Measurements from ENCODE around the gene SFXN1. TPM values are rescaled to one million over a fixed set of nuclear protein-coding genes. Genes with fewer than 3 reads are reported as not detected.

Gene SFXN1
- total and polyA plus RNA-seq, 4 donors: 47.3 to 241 (median 53.7) TPM

DNA sequence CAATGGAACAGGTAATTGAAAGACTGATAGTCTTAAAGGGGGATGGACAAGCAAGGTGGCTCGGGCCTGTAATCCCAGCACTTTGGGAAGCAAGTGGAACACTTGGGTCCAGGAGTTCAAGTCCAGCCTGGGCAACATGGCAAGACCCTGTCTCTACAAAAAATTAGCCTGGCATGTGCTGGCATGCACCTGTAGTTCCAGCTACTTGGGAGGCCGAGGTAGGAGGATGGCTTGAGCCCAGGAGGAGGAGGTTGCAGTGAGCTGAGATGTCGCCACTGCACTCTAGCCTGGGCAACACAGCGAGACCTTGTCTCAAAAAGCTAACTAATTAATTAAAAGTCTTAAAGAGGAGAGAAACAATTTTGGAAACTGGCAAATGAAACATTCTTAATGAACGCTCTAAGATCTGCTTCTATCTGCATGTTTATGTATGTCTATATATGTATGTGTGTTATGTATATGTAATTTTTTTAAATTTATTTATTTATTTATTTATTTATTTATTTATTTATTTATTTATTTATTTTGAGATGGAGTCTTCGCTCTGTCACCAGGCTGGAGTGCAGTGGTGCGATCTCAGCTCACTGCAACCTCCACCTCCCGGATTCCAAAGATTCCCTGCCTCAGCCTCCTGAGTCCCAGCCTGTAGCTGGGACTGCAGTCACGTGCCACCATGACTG is 80.6 kb downstream of the SFXN1 start:
- Histone ChIP-seq H3K9ac (ENCODE audit: low read depth in 1 of 2, low read length in 2 of 2) (no peak overlapping the region), H3K27ac (ENCODE audit: low read depth in 1 of 2, low read length in 2 of 2) (no peak overlapping the region), H3K27me3 (ENCODE audit: control insufficient read depth in 4 of 4, insufficient read depth in 4 of 4, low read length in 3 of 4) (peaks cover 0 to 3% (median 0%) of the 10 kb centered on the region in 4 donors), H3K4me1 (ENCODE audit: control insufficient read depth in 4 of 4, insufficient read depth in 4 of 4, low read length in 3 of 4) (no peaks in the 10 kb centered on the region), H3K36me3 (ENCODE audit: control insufficient read depth in 4 of 4, insufficient read depth in 3 of 4, low read depth in 1 of 4, low read length in 3 of 4) (no peaks in the 10 kb centered on the region), H3K4me3 (ENCODE audit: low read depth in 1 of 3, low read length in 3 of 3) (no peak overlapping the region), H3K9me3 (ENCODE audit: control insufficient read depth in 4 of 4, low read length in 3 of 4) (no peaks in the 10 kb centered on the region)
- 90% methylated on average over 9 of the region's 9 CpGs for WGBS
- no peak for TF ChIP-seq SP1 (IDR thresholded peaks at IDR 0.05)
- TF ChIP-seq FOXA1 (IDR thresholded peaks at IDR 0.05): no peak
- no peak for TF ChIP-seq YY1 (IDR thresholded peaks at IDR 0.05)
- TF ChIP-seq, protein P1, sequence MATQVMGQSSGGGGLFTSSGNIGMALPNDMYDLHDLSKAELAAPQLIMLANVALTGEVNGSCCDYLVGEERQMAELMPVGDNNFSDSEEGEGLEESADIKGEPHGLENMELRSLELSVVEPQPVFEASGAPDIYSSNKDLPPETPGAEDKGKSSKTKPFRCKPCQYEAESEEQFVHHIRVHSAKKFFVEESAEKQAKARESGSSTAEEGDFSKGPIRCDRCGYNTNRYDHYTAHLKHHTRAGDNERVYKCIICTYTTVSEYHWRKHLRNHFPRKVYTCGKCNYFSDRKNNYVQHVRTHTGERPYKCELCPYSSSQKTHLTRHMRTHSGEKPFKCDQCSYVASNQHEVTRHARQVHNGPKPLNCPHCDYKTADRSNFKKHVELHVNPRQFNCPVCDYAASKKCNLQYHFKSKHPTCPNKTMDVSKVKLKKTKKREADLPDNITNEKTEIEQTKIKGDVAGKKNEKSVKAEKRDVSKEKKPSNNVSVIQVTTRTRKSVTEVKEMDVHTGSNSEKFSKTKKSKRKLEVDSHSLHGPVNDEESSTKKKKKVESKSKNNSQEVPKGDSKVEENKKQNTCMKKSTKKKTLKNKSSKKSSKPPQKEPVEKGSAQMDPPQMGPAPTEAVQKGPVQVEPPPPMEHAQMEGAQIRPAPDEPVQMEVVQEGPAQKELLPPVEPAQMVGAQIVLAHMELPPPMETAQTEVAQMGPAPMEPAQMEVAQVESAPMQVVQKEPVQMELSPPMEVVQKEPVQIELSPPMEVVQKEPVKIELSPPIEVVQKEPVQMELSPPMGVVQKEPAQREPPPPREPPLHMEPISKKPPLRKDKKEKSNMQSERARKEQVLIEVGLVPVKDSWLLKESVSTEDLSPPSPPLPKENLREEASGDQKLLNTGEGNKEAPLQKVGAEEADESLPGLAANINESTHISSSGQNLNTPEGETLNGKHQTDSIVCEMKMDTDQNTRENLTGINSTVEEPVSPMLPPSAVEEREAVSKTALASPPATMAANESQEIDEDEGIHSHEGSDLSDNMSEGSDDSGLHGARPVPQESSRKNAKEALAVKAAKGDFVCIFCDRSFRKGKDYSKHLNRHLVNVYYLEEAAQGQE (IDR thresholded peaks at IDR 0.05): no peak
- TF ChIP-seq RAD21 (IDR thresholded peaks at IDR 0.05): no peak
- no peak for TF ChIP-seq NR2F2 (IDR thresholded peaks at IDR 0.05)
- TF ChIP-seq RXRA (IDR thresholded peaks at IDR 0.05): no peak
- TF ChIP-seq GABPA (IDR thresholded peaks at IDR 0.05 in 1 of 2, conservative IDR thresholded peaks at IDR 0.05 in 1 of 2): no peak
- no peak for DNase-seq (ENCODE audit: low spot score)

DNA sequence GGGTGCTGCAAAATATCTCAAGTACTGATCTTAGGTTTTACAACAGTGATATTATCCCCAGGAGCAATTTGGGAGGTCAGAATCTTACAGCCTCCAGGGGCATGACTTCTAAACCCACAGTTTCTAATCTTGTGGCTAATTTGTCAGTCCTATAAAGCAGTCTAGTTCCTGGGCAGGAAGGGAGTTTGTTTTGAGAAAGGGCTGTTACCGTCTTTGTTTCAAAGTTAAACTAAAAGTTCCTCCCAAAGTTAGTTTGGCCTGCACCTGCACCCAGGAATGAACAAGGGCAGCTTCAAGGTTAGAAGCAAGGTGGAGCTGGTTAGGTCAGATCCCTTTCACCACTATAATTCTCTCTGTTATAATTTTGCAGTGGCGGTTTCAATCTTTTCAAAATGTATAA is 81.7 kb downstream of the SFXN1 start:
- H3K36me3 ChIP-seq (ENCODE audit: control insufficient read depth in 4 of 4, insufficient read depth in 3 of 4, low read depth in 1 of 4, low read length in 3 of 4): no peaks in the 10 kb centered on the region
- H3K9ac ChIP-seq (ENCODE audit: low read depth in 1 of 2, low read length in 2 of 2): no peak overlapping the region
- 53% methylated on average over 2 of the region's 2 CpGs for WGBS
- H3K27me3 ChIP-seq (ENCODE audit: control insufficient read depth in 4 of 4, insufficient read depth in 4 of 4, low read length in 3 of 4): no peaks in the 10 kb centered on the region
- no peaks in the 10 kb centered on the region for H3K9me3 ChIP-seq (ENCODE audit: control insufficient read depth in 4 of 4, low read length in 3 of 4)
- no peak for DNase-seq (ENCODE audit: low spot score)
- TF ChIP-seq NR2F2 (IDR thresholded peaks at IDR 0.05): no peak
- TF ChIP-seq FOXA2 (IDR thresholded peaks at IDR 0.05): no peak
- no peak for TF ChIP-seq TAF1 (conservative IDR thresholded peaks at IDR 0.05)
- no peak for TF ChIP-seq CTCF (IDR thresholded peaks at IDR 0.05; ENCODE audit: low read depth, low read length, missing input control)
- TF ChIP-seq YY1 (IDR thresholded peaks at IDR 0.05): no peak
- TF ChIP-seq ATF3 (IDR thresholded peaks at IDR 0.05): no peak
- TF ChIP-seq, protein P1 (IDR thresholded peaks at IDR 0.05): no peak
- no peak for TF ChIP-seq RXRA (IDR thresholded peaks at IDR 0.05)
- H3K4me1 ChIP-seq (ENCODE audit: control insufficient read depth in 4 of 4, insufficient read depth in 4 of 4, low read length in 3 of 4): no peaks in the 10 kb centered on the region
- H3K27ac ChIP-seq (ENCODE audit: low read depth in 1 of 2, low read length in 2 of 2): no peak overlapping the region
- no peak overlapping the region for H3K4me3 ChIP-seq (ENCODE audit: low read depth in 1 of 3, low read length in 3 of 3)

All from liver (tissue), 9 donors.